Ovary (tissue), 3 donors: ENCODE data around the gene KIF1A.

ENCODE experiments used
- CTCF ChIP-seq, 3 donors: fragments of 450-650 bp in 2 of 3; fragments of 200-600 bp in 1 of 3; IDR thresholded peaks; one replicate each; pipeline versions ENCODE4 v1.5.1 to v1.8.0; 2016 to 2022; ENCODE audit warnings: antibody characterized with exemption in 3 of 3, mild to moderate bottlenecking in 1 of 3
- EP300 ChIP-seq: sonication (generic); formaldehyde crosslinking; IDR thresholded peaks from one replicate; pipeline ENCODE4 v1.6.1; 2017; ENCODE audit warnings: antibody characterized with exemption
- POLR2A ChIP-seq: fragments of 450-650 bp; IDR thresholded peaks from one replicate; pipeline ENCODE4 v1.6.1; 2017; ENCODE audit warnings: antibody characterized with exemption, mild to moderate bottlenecking, moderate library complexity
- donor health status: DM: no; HTN: no; CAD: no.

- TF ChIP-seq EP300 = no peak
- no peak for TF ChIP-seq CTCF (IDR thresholded peaks at IDR 0.05)
- TF ChIP-seq POLR2A = no peak
These were observed 37.3 kb upstream of the KIF1A start for GRCh38 chr2:240857039-240858008.
